Fibroblast of pulmonary artery (primary cell): ENCODE data around the gene GREB1L.

Experiments
- DNase-seq: peaks from one replicate; pipeline ENCODE4 v3.0.0-alpha.2; 2010; ENCODE audit warnings: low read depth
- H3K4me3 ChIP-seq: replicated peaks from 2 replicates; pipeline ENCODE4 v1.5.1; 2011; ENCODE audit warnings: low read depth, mild to moderate bottlenecking, control low read depth, low read length, moderate library complexity
- TF ChIP-seq, protein P1 (sequence below): IDR thresholded peaks from 2 replicates; pipeline ENCODE4 v1.5.1; 2011; ENCODE audit warnings: mild to moderate bottlenecking, control low read depth, low read length, inconsistent platforms; ENCODE audit errors: missing control alignments

The GREB1L gene

DNA sequence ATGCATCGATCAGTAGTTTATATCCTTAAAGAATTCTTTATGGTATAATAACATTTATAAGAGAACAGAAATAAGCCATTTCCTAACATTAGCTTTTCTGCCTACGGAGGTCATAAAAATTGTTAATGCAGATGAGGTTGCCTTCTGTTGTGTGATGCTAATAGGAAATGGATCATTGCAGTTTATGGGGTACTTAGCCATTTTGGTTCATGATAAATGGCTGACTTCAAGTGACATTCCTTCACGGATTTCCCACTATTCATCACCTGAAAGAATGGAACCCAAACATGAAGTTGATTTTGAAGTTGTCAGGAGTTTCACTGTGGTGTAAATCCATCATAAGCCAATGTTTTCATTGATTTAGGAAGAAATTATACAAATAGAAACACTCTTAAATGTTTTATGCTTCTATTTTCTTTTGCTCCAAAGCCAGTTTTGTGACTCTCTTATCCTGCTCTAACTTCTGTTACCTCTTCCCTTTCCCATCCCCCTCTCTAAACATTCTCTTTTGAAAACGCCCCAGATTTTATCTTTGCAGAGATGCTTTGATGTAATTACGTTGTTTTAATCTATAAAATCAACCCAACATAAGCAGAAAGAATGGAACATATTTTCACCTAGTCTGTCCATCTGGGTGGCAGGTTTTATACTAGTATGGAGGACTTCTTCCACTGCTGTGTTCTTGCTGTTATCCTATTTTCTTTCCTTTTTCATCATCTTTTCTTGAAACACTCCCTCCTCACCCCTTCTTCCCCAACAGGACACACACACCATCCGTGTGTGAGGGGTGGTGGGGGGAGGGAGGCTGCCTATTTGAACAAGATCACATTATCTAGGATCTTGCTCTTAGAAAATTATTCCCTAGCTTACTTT, 58.2 kb downstream of the GREB1L start:
- H3K4me3 ChIP-seq = no peak overlapping the region
- no peak for DNase-seq
- TF ChIP-seq, protein P1, sequence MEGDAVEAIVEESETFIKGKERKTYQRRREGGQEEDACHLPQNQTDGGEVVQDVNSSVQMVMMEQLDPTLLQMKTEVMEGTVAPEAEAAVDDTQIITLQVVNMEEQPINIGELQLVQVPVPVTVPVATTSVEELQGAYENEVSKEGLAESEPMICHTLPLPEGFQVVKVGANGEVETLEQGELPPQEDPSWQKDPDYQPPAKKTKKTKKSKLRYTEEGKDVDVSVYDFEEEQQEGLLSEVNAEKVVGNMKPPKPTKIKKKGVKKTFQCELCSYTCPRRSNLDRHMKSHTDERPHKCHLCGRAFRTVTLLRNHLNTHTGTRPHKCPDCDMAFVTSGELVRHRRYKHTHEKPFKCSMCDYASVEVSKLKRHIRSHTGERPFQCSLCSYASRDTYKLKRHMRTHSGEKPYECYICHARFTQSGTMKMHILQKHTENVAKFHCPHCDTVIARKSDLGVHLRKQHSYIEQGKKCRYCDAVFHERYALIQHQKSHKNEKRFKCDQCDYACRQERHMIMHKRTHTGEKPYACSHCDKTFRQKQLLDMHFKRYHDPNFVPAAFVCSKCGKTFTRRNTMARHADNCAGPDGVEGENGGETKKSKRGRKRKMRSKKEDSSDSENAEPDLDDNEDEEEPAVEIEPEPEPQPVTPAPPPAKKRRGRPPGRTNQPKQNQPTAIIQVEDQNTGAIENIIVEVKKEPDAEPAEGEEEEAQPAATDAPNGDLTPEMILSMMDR = no peak

DNA sequence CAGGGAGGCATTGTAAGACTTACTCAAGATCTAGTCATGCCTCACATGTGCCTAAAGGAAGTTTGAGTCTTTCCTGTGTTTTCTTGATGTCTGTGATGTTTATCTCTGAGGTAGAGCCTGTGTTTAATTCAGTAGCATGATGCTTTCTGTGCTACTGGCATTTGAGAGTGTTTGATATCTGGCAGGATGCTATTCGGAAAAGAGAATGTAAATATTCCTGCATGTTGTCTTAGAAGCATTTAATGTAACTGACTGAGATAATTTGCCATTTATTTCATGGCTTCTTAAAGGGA, 58.8 kb downstream of the GREB1L start:
- no peak overlapping the region for H3K4me3 ChIP-seq
- TF ChIP-seq, protein P1 = no peak
- DNase-seq = peak; percentile 9

DNA sequence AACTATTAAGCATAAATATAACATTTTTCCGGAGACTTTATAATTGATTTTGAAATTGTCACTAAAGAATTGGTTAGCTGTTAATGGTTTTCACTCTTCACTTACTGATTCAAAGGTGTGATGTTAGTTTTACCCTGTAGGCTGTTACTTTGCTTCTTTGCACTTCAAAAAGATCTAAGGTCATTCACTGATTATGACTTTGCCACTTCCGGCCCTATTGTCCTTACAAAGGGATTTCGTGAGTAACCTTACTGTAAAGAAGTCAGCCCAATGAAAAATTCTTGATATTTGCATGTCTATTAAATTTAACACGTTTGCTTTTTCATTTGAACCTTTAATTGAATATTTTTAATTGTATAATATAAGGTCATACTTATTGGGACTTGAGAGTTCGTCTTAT, 61.4 kb downstream of the GREB1L start:
- TF ChIP-seq, protein P1 = no peak
- no peak overlapping the region for H3K4me3 ChIP-seq
- no peak for DNase-seq

DNA sequence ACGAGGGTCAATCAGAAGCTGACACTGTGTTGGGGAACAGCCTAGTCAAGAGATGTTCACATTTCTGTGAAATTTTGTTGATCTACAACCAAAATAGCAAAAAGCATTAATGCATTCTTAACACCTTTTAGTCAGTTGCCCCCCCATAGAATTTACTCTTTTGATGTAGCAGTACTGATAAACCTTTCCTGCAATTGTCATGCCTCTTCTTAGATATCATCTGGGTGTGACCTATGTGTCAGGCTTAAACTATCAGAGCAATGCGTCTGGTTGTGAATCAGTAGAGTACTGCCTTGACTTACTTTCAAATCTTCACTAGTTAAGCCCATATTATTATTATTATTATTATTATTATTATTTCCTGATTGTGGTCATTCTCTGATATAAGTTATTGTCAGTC, 61.9 kb downstream of the GREB1L start:
- TF ChIP-seq, protein P1 = no peak
- H3K4me3 ChIP-seq = no peak overlapping the region
- DNase-seq = no peak

DNA sequence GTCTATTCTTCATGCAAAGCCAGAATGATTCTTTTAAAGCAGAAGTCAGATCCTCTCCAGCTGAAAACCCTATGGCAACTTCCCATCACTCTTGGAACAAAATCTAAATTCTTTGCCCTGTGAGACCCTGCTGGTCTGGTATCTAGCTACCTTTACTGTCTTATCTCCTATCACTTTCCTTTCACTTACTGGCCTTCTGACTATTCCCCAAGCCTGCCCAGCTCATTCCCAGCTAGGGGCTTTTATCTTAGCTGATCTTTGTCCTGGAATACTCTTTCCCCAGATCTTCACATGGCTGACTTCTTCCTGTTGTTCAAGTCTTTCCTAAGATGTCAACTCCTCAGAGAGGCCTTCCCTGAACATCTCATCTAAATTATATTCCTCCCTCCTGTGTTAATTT, 63.6 kb downstream of the GREB1L start:
- TF ChIP-seq, protein P1 = no peak
- no peak for DNase-seq
- no peak overlapping the region for H3K4me3 ChIP-seq

DNA sequence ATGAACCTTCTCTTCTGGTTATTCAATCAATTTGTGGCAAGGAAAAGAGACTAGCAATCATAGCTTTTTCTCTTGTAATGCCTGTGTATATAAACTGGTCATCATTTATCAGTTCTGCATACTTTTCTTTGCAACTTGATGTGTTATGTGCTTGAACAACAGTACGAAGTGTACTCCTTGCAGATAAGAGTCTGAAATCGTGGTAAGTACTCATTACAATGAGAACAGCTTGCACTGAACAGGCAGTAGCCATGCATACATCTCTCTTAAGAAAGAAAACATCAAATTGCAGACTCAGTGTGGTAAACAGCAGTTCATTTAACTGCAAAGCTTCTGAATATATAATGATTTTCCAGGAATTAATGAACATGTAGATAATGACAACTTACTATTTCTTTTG, 64.3 kb downstream of the GREB1L start:
- TF ChIP-seq, protein P1 = no peak
- DNase-seq = peak; percentile 6
- H3K4me3 ChIP-seq = no peak overlapping the region

DNA sequence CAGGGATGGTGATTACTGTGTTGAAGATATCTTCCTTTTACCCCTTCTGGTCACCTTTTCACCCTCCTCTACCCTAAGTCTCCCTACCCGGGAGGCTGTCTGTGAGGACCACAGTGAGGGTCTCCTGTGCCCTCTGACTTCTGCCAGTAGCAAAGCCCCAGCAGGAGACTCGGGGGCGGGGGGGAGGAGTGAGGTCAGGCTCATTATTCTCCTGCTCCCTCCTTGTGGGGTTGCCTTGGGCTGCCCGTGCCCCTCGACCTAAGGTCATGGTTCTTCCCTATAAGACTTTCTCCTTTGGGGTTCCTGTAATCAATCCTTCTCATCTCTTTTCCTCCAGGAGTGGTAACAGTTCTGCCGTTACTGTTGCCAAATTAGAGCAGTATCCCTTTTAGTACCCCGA, 65.5 kb downstream of the GREB1L start:
- DNase-seq = no peak

More for the DNA sequence above, 65.5 kb downstream of the GREB1L start:
- H3K4me3 ChIP-seq = no peak overlapping the region
- TF ChIP-seq, protein P1 = no peak
